K562 (cell line): ENCODE measurements around the gene TNFRSF19. TPM values are rescaled to one million over a fixed set of nuclear protein-coding genes. Genes with fewer than 3 reads are reported as not detected.

ENCODE experiments used
- ATAC-seq: fragments of 200-7000 bp; cut with Tn5 transposase; 3 replicates; pipeline ENCODE4 v1.9.1; 2020; ENCODE audit warnings: moderate library complexity
- BruUV-seq: library from RNA; stranded (reverse); fragments of 400-500 nt; replicated peaks from 2 replicates; lab custom pipeline; 2021; lab: Mats Ljungman, UMichigan
- CTCF ChIA-PET: fragments of 300-600 bp; formaldehyde crosslinking; extraction: SDS; loops from one replicate; lab custom pipeline; 2021; ENCODE audit warnings: low intra/inter-chr PET ratio; lab: Yijun Ruan, JAX
- POLR2A ChIA-PET: fragments of 300-600, 350-650 bp; sonication (Branson Sonifier 250); formaldehyde crosslinking; extraction: SDS; loops from one replicate; lab custom pipeline; 2021; ENCODE audit warnings: antibody characterized with exemption, inconsistent platforms; lab: Yijun Ruan, JAX
- DNase-seq, 4 experiments: peaks; one replicate each; pipeline versions ENCODE4 v3.0.0 to v3.0.0-alpha.2; 2011 to 2018; ENCODE audit warnings: low spot score in 3 of 4, mixed read lengths in 3 of 4; ENCODE audit errors: extremely low read depth in 1 of 4
- FAIRE-seq: peaks from 2 replicates; lab custom pipeline; 2011; peaks lifted over from hg19 to GRCh38; lab: Jason Lieb, UNC
- H2AFZ ChIP-seq: 2 replicates; pipeline ENCODE4 v1.6.0; 2011; ENCODE audit warnings: low read depth, low read length, control low read depth, inconsistent platforms
- H3K27ac ChIP-seq: fragments of 200-600 bp; 3 replicates; pipeline ENCODE4 v1.8.0; 2011; ENCODE audit warnings: low read depth, mild to moderate bottlenecking, control low read depth, inconsistent platforms, low read length, moderate library complexity, mixed read lengths; ENCODE audit errors: extremely low read depth
- H3K27me3 ChIP-seq, 2 experiments: fragments of 300-600 bp in 1 of 2; 2 replicates in 1 of 2; 3 replicates in 1 of 2; pipeline versions ENCODE4 v1.6.0 to v1.8.0; 2011; ENCODE audit warnings: inconsistent platforms in 2 of 2, low read length in 2 of 2, mild to moderate bottlenecking in 1 of 2, mixed read lengths in 1 of 2, moderate library complexity in 1 of 2; ENCODE audit not compliant: control insufficient read depth in 2 of 2, insufficient read depth in 2 of 2
- H3K36me3 ChIP-seq: fragments of 300-600 bp; 3 replicates; pipeline ENCODE4 v1.8.0; 2011; ENCODE audit warnings: mild to moderate bottlenecking, low read length, inconsistent platforms; ENCODE audit not compliant: control insufficient read depth, insufficient read depth
- H3K4me1 ChIP-seq, 2 experiments: fragments of 200-600 bp in 1 of 2; replicated peaks in 1 of 2; 2 replicates in 1 of 2; 3 replicates in 1 of 2; pipeline versions ENCODE4 v1.5.1 to v1.8.0; 2011; ENCODE audit warnings: inconsistent platforms in 2 of 2, low read length in 2 of 2, mild to moderate bottlenecking in 1 of 2, mixed read lengths in 1 of 2, moderate library complexity in 1 of 2; ENCODE audit not compliant: control insufficient read depth in 2 of 2, insufficient read depth in 2 of 2
- H3K4me2 ChIP-seq: 2 replicates; pipeline ENCODE4 v1.6.1; 2011; ENCODE audit warnings: low read length, control low read depth, inconsistent platforms, mixed read lengths; ENCODE audit not compliant: insufficient read depth
- H3K4me3 ChIP-seq: fragments of 200-600 bp; sonication (generic), shearing (Covaris generic); 2 replicates; pipeline ENCODE4 v1.5.1; 2016; ENCODE audit warnings: control low read depth, inconsistent platforms
- H3K79me2 ChIP-seq: fragments of 200-600 bp; 3 replicates; pipeline ENCODE4 v1.8.0; 2011; ENCODE audit warnings: low read length, inconsistent platforms; ENCODE audit not compliant: control insufficient read depth, insufficient read depth
- H3K9ac ChIP-seq, 2 experiments: 2 replicates each; pipeline versions ENCODE4 v1.6.0 to v1.6.1; 2011; ENCODE audit warnings: low read depth in 2 of 2, low read length in 2 of 2, control low read depth in 1 of 2, inconsistent platforms in 1 of 2, mild to moderate bottlenecking in 1 of 2, mixed read lengths in 1 of 2; ENCODE audit not compliant: insufficient read depth in 1 of 2
- H3K9me1 ChIP-seq: one replicate; pipeline ENCODE4 v1.6.0; 2011; ENCODE audit warnings: inconsistent platforms, mild to moderate bottlenecking, low read length, moderate library complexity; ENCODE audit not compliant: control insufficient read depth, insufficient read depth
- H3K9me3 ChIP-seq: replicated peaks from 2 replicates; pipeline ENCODE4 v1.5.1; 2011; ENCODE audit warnings: low read depth, low read length, inconsistent platforms; ENCODE audit not compliant: control insufficient read depth, insufficient read depth
- H4K20me1 ChIP-seq: replicated peaks from 2 replicates; pipeline ENCODE4 v1.6.1; 2011; ENCODE audit warnings: low read length, inconsistent platforms, mixed read lengths; ENCODE audit not compliant: control insufficient read depth, insufficient read depth
- BCOR ChIP-seq: fragments of 450-650 bp; IDR thresholded peaks from 2 replicates; pipeline ENCODE4 v1.6.1; 2016
- BRF1 ChIP-seq: IDR thresholded peaks from 3 replicates; pipeline ENCODE4 v1.6.1; 2011; ENCODE audit warnings: borderline replicate concordance, mild to moderate bottlenecking; ENCODE audit not compliant: insufficient read length; ENCODE audit errors: extremely low read depth
- GABPB1 ChIP-seq: sonication (generic); formaldehyde crosslinking; IDR thresholded peaks from 2 replicates; pipeline ENCODE4 v1.8.0; 2022; ENCODE audit warnings: mild to moderate bottlenecking, missing genetic modification reagents
- HDAC3 ChIP-seq: fragments of 450-650 bp; IDR thresholded peaks from 2 replicates; pipeline ENCODE4 v1.6.1; 2018; ENCODE audit warnings: borderline replicate concordance, mild to moderate bottlenecking, moderate library complexity; ENCODE audit not compliant: partially characterized antibody
- SP2 ChIP-seq: IDR thresholded peaks from 2 replicates; pipeline ENCODE4 v1.6.1; 2011; ENCODE audit warnings: mild to moderate bottlenecking, low read depth, low read length, moderate library complexity; ENCODE audit not compliant: poor library complexity, severe bottlenecking; ENCODE audit errors: extremely low read depth
- ZEB2 ChIP-seq: fragments of 450-650 bp; IDR thresholded peaks from 2 replicates; pipeline ENCODE4 v1.6.1; 2016
- ZNF696 ChIP-seq: fragments of 250-450 bp; sonication (Bioruptor Pico); conservative IDR thresholded peaks from 2 replicates; pipeline ENCODE4 v1.4.0; 2020; ENCODE audit warnings: mild to moderate bottlenecking, moderate library complexity
- WGBS: fragments of 100-300 bp; shearing (Covaris generic); methylation state at CpG from one replicate; pipeline ENCODE4 v1.1.6; 2016; ENCODE audit warnings: low coverage, mixed read lengths; ENCODE audit not compliant: insufficient coverage; ENCODE audit errors: missing lambda C conversion rate; 5-methylcytosine and 5-hydroxymethylcytosine counted together
- in situ Hi-C: fragments of 300-500 bp; cut with MboI; formaldehyde crosslinking; loops from 4 replicates; pipeline ENCODE4 v1.15.0; 2018; ENCODE audit warnings: inconsistent platforms, mixed read lengths
- intact Hi-C: fragments of 100-400 bp; cut with micrococcal nuclease; formaldehyde crosslinking; loops from 2 replicates; pipeline ENCODE4 v1.14.2; 2022
- polyA plus RNA-seq, 8 experiments: library from polyadenylated mRNA; depleted of rRNA in 4 of 8; stranded (reverse) in 5 of 8; unstranded in 3 of 8; fragments of >200 nt; fragmentation: Nextera tagmentation in 2 of 8; fragmentation: Illumina TruSeq in 1 of 8; extraction: Ambion mirVana in 2 of 8; extraction: Trizol in 1 of 8; gene quantifications; 2 replicates each; pipeline versions ENCODE4 v1.2.1 to v1.2.3, GENCODE V29; 2011 to 2014; ENCODE audit warnings: inconsistent platforms in 1 of 8, missing spikeins in 1 of 8
- total RNA-seq, 7 experiments: library from RNA; depleted of rRNA in 6 of 7; stranded (reverse); fragments of >200 nt in 6 of 7; fragmentation: Illumina TruSeq in 2 of 7; extraction: Trizol in 2 of 7; gene quantifications; 2 replicates each; pipeline versions ENCODE4 v1.2.1 to v1.2.3, GENCODE V29; 2011 to 2021; ENCODE audit warnings: low replicate concordance in 1 of 7
- TF ChIP-seq, protein P1 (sequence below): fragments of 250-450 bp; sonication (Bioruptor Pico); IDR thresholded peaks from 2 replicates; pipeline ENCODE4 v1.5.0; 2021
- TF ChIP-seq, protein P2 (sequence below), 2 experiments: fragments of 450-650 bp; conservative IDR thresholded peaks; 2 replicates each; pipeline ENCODE4 v1.6.1; 2017; ENCODE audit warnings: mild to moderate bottlenecking in 2 of 2, moderate library complexity in 2 of 2

The TNFRSF19 gene
- total and polyA plus RNA-seq, 9 of the 15 experiments (the other 6 are each of a cell fraction or from before 2014, with no cell fraction given): 0.01 to 0.07 TPM; not detected in 7

DNA sequence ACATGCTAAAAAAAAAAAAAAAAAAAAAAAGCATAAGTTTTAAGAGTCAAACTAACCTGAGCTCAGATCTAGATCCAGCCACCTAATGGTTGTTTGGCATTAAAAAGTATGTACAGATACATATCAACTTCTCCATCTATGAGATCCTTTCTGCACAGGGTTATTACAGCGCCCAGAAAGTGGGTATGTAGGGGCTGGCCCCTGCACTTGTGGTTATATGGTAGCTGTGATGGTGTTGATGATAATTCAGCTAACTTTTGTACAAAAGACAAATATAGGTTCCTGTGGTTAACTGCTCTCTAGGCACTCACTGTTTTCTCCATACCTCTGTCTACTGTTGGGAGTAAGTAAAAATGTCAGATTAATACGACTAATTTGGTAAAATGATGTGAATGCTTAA is 81.7 kb downstream of the TNFRSF19 start (continued):
- TF ChIP-seq, protein P1, sequence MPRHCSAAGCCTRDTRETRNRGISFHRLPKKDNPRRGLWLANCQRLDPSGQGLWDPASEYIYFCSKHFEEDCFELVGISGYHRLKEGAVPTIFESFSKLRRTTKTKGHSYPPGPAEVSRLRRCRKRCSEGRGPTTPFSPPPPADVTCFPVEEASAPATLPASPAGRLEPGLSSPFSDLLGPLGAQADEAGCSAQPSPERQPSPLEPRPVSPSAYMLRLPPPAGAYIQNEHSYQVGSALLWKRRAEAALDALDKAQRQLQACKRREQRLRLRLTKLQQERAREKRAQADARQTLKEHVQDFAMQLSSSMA (CRISPR knock-in tag): no peak
- TF ChIP-seq BRF1: no peak
- TF ChIP-seq ZEB2: no peak
- TF ChIP-seq ZNF696: no peak
- TF ChIP-seq BCOR: no peak
- no peak for TF ChIP-seq SP2
- TF ChIP-seq HDAC3: no peak

DNA sequence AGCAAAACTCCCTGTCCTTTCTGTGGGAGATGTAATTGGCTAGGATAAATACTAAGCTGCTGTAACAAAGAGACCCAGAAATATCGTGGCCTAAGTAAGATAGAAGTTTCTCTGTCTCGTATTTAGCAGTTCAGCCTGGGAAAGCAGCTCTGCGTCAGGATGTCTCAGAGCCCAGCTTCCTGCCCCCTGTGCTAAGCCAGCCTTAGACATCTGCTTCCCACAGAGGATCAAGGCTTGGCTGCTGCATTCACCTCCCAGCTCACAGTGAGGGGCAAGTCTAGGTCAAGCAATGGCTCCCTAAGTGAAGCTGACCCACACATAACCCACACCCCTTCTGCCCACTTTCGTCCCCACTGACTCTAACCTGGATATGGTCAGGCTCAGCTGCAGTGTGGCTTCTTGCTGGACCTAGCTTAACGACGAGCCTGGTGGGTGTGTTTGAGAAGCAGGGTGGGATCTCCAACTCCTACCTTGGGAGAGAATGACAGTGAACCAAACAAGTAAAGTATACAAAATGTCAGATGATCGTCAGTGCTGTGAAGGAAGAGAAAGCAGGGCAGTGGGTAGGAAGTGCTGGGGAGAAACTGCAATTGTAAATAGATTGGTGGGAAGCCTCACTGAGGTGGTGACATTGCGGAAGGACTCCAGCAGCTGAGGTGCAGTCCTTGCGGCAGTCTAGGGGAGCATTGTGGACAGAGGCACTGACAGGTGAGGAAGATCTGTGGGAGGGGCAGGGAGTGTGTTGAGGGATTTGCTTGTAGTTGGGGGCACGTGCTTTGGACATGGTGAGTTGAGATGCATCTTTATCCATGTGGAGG is 82.9 kb downstream of the TNFRSF19 start:
- ChIA-PET CTCF (no interaction called here), POLR2A (no interaction called here)
- no peaks in the 10 kb centered on the region for H3K79me2 ChIP-seq
- intact Hi-C loops (no loop called here), in situ Hi-C loops (no loop called here)
- no peak overlapping the region for H3K4me2 ChIP-seq
- ATAC-seq (no peak), FAIRE-seq (no peak), DNase-seq (no peak)
- no peak overlapping the region for H3K9ac ChIP-seq
- no peak overlapping the region for H3K4me3 ChIP-seq
- TF ChIP-seq, protein P2, sequence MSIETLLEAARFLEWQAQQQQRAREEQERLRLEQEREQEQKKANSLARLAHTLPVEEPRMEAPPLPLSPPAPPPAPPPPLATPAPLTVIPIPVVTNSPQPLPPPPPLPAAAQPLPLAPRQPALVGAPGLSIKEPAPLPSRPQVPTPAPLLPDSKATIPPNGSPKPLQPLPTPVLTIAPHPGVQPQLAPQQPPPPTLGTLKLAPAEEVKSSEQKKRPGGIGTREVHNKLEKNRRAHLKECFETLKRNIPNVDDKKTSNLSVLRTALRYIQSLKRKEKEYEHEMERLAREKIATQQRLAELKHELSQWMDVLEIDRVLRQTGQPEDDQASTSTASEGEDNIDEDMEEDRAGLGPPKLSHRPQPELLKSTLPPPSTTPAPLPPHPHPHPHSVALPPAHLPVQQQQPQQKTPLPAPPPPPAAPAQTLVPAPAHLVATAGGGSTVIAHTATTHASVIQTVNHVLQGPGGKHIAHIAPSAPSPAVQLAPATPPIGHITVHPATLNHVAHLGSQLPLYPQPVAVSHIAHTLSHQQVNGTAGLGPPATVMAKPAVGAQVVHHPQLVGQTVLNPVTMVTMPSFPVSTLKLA (conservative IDR thresholded peaks at IDR 0.05): no peak
- TF ChIP-seq GABPB1 (CRISPR knock-in tag): no peak
- no peak overlapping the region for H3K27ac ChIP-seq
- no peaks in the 10 kb centered on the region; a peak in 1 of 5 replicates for H3K27me3 ChIP-seq
- H3K4me1 ChIP-seq: no peaks in the 10 kb centered on the region
- no peaks in the 10 kb centered on the region for H3K9me1 ChIP-seq
- no TSS peak for BruUV-seq
- H4K20me1 ChIP-seq: no peaks in the 10 kb centered on the region
- no peak overlapping the region for H2AFZ ChIP-seq
- no peaks in the 10 kb centered on the region for H3K9me3 ChIP-seq
- H3K36me3 ChIP-seq: no peaks in the 10 kb centered on the region
- 0% methylated on average over 10 of the region's 10 CpGs for WGBS
